ENCODE data around the gene TTPAL. TPM values are rescaled to one million over a fixed set of nuclear protein-coding genes. Genes with fewer than 3 reads are reported as not detected.

Gene TTPAL
- total RNA-seq, 3 donors from 2014 or later, result 7.2 to 10.2 (median 9.9) TPM

GRCh38 chr20:44437497-44437896 is 38.2 kb upstream of the TTPAL start:
- DNase-seq (no peak), ATAC-seq (no peak)
- H3K9me3 ChIP-seq, result no peaks in the 10 kb centered on the region
- H3K4me3 ChIP-seq, result no peak overlapping the region
- peaks cover 21% of the 10 kb centered on the region for H3K4me1 ChIP-seq (ENCODE audit: low read depth)
- no peaks in the 10 kb centered on the region for H3K36me3 ChIP-seq (ENCODE audit: low read depth)
- intact Hi-C loops (cut with DNase I, micrococcal nuclease), result no loop called here
- TF ChIP-seq CTCF (IDR thresholded peaks at IDR 0.05), result no peak

- intact Hi-C loops (cut with DNase I, micrococcal nuclease), result no loop called here
- Histone ChIP-seq H3K36me3 (ENCODE audit: low read depth) (no peaks in the 10 kb centered on the region), H3K4me1 (ENCODE audit: low read depth) (peaks cover 33% of the 10 kb centered on the region), H3K9me3 (no peaks in the 10 kb centered on the region), H3K4me3 (no peak overlapping the region)
- no peak for DNase-seq
- ATAC-seq, result no peak
- no peak for TF ChIP-seq CTCF (IDR thresholded peaks at IDR 0.05)
Measured at GRCh38 chr20:44438782-44439181, 36.9 kb upstream of the TTPAL start.

DNA sequence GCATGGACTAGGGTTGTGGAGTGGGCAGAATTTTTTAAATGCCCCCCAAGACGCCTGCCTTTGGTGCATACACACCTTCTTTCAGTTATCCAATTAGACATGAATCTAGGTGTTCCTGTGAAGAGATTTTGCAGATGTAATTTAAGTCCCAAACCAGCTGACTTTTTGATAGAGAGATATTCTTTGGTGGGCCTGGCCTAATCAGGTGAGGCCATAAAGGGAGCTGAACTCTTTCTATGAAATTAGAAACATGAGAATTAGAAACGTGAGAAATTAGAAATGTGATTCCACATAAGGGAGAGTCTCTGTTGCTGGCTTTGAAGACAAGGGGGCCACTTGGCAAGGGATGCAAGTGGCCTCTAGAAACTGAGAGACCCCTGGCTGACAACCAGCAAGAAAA is 36.4 kb upstream of the TTPAL start:
- intact Hi-C loops (cut with DNase I, micrococcal nuclease), result no loop called here
- Histone ChIP-seq H3K9me3 (no peaks in the 10 kb centered on the region), H3K36me3 (ENCODE audit: low read depth) (no peaks in the 10 kb centered on the region), H3K4me1 (ENCODE audit: low read depth) (peaks cover 33% of the 10 kb centered on the region), H3K4me3 (no peak overlapping the region)
- DNase-seq (no peak), ATAC-seq (no peak)
- no peak for TF ChIP-seq CTCF (IDR thresholded peaks at IDR 0.05)

DNA sequence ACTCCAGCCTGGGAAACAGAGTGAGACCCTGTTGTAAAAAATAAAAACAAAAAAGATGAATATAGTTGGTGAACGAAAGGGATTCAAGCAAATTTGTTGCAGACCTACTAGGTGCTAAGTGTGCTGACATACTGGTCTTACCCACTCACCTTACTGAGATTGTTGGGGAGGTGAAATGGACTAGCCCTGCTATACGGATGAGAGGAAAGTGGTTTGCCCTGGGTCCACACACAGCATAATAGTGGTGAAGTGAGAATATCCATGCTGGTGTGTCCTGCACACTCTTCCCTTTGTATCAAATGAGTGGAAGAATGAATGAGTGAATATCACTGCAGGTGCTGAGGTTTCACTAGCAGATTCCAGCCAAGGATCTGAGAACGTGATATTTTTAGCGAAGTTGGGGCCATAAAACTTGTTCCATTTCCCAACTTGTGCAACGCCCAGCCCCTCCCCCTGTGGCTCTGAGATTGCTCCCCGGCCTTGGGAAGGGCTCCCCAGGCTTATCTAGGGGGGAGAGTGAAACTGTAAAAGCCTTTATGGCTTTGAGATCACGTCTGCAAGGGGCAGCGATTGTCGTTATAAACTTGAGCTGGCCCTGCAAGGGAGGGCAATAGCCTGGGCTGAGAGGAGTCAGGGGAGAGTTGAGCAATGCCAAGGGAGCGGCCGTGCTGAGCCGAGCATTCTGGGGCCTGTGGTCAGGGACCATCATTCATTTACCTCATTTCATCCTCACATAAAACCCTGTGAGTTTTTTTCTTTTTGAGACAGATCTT is 33.2 kb upstream of the TTPAL start:
- H3K4me3 ChIP-seq, result no peak overlapping the region
- intact Hi-C loops (cut with DNase I, micrococcal nuclease), result no loop called here
- ATAC-seq (peak; percentile 87), DNase-seq (peak; percentile 88 to 95 (median 92))
- no peak for TF ChIP-seq CTCF (IDR thresholded peaks at IDR 0.05)
- H3K4me1 ChIP-seq (ENCODE audit: low read depth), result peaks cover 27% of the 10 kb centered on the region
- no peaks in the 10 kb centered on the region for H3K9me3 ChIP-seq
- no peaks in the 10 kb centered on the region for H3K36me3 ChIP-seq (ENCODE audit: low read depth)

DNA sequence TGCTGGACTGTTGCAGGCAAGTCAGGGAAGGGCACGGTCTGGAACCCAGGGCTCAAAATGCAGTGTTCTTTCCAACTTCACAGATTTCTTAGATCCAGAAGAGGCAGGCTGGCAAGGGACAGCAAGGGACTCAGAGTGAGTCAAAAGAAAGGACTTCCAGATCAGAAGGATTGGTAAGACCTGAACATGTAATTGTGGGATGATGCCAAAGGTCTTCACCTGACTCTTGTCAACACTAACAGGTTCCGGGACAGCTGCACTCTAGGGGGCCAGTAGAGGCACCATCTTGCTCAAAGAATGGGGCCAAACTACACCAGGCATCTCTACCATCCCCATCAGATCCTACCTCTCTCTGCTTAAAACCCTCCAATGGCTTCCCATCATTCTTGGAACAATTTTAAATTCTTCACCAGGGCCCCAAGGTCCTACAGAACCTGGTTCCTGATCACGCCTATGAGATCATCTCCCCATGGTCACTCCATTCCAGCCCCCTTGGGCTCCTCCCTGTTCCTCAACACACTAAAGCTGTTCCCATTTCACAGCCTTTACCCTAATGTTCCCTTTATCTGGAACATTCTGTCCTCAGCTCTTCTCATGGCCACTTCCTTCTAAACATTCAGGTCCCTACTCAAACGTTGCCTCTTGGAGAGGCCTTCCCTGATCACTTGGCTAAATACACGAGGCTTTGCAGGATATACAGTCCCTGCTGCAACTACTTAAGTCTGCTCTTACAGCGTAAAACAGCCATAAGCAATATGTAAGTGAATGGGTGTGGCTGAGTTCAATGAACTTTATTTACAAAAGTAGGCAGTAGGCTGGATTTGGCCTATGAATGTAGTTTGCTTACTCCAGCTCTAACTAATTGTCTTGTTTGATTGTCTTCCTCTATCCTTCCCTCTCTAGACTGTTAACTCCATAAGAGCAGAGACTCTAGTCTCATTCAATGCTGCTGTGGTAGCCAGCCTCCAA is 29.6 kb upstream of the TTPAL start:
- intact Hi-C loops (cut with DNase I, micrococcal nuclease), result no loop called here
- Histone ChIP-seq H3K9me3 (no peaks in the 10 kb centered on the region), H3K4me1 (ENCODE audit: low read depth) (peaks cover 29% of the 10 kb centered on the region), H3K4me3 (no peak overlapping the region), H3K36me3 (ENCODE audit: low read depth) (no peaks in the 10 kb centered on the region)
- TF ChIP-seq CTCF (IDR thresholded peaks at IDR 0.05), result no peak
- DNase-seq (peak in 1 of 3 donors; percentile 49), ATAC-seq (peak; percentile 62)

Data from mucosa of descending colon (tissue), 3 donors.